Endothelial cell of hepatic sinusoid (primary cell): ENCODE data around the gene PATJ.
"Not testable (repeated sequence)": the region's sequence is repeated elsewhere in the genome, so short reads cannot be mapped to it uniquely, and the experiment has no call there.

ENCODE experiments used
- in situ Hi-C: cut with HindIII; loops from 2 replicates; pipeline ENCODE4 v1.10.0; 2017; ENCODE audit warnings: low sequenced_read_pairs

The PATJ gene

DNA sequence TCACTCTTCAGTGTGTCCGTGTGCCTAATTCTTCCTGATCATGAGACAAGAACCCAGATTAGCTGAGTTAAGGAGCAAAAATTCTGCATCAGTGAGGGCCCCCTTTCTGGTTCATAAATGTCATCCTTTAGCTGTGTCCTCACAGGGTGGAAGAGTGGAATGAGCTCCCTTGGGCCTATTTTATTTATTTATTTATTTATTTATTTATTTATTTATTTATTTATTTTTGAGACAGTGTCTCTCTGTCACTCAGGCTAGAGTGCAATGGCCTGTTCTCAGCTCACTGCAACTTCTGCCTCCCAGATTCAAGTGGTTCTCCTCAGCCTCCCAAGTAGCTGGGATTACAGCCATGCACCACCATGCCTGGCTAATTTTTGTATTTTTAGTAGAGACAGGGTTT lies 131.7 kb downstream of the PATJ start:
- in situ Hi-C loops = no loop called here

DNA sequence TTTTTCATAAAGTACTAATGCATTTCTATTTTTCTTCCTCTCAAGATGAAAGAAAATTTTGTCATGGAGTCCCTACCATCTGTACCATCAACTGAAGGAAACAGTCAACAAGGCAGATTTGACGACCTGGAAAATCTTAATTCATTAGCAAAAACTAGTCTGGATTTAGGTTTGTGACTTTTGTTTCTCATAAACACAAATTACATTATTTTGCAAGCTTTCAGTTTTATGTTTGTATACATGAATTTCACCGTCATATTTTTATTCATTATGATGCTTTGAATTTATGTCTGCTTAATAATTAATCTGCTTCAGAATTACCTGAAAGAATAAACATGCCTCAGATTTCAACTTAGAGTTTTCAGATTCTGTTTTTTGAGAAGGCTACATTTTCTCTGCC lies 132.9 kb downstream of the PATJ start:
- in situ Hi-C loops = no loop called here

DNA sequence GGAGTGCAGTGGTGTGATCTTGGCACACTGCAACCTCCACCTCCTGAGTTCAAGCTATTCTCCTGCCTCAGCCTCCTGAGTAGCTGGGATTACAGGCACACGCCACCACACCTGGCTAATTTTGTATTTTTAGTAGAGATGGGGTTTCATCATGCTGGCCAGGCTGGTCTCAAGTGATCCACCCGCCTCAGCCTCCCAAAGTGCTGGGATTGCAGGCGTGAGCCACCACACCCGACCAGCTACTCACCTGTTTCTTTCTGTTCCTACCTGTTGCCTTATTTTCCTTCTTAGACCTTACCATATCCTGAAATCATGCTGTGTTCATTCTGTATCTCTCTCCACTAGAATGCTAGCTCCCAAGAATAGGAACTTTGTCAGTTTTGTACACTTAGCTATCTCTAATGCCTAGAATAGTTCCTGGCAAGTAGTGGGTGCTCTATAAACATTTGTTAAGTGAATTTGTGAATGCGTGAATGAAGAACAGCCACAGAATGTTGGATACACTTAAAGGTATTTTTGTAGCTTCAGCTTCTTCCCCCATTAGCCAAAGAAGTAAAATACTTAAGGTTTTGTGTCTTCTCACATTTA lies 137.7 kb downstream of the PATJ start:
- in situ Hi-C loops = not testable (repeated sequence)

DNA sequence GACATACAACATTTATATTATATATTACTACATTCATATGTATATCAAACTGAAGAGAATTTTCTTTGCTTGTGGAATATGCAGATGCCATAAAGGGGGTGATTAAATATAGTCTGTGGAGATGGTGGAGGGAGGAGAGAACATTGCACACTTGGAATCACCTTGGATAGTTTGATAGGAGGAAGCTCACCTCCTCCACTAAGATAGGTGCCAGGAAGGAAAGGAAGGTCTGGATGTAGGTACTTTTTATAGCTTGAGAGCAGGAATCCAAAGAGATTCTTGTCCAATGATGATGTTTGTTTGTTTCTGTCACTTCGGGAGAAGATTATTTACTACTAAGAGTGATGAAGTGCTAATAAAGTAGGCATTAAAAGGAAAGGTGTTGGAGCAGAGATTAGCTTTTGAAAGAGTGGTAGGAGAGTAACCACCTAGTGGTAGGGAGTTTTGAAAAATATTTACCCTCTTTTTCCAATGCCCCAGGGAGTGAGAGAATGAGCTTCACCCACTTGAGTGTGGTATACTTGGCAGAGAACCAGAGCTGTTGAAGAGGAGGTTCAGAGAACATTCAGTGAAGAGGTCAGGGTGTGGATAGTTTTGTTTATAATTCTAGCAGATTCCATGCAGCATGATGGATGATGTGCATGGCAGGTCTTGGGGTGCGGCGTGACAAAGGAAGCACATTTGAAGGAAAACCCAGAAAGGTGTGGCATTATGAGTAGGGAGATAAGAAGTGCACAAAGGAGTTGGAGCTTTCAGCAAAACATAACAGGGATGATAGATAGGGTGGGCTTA lies 145.0 kb downstream of the PATJ start:
- in situ Hi-C loops = no loop called here

DNA sequence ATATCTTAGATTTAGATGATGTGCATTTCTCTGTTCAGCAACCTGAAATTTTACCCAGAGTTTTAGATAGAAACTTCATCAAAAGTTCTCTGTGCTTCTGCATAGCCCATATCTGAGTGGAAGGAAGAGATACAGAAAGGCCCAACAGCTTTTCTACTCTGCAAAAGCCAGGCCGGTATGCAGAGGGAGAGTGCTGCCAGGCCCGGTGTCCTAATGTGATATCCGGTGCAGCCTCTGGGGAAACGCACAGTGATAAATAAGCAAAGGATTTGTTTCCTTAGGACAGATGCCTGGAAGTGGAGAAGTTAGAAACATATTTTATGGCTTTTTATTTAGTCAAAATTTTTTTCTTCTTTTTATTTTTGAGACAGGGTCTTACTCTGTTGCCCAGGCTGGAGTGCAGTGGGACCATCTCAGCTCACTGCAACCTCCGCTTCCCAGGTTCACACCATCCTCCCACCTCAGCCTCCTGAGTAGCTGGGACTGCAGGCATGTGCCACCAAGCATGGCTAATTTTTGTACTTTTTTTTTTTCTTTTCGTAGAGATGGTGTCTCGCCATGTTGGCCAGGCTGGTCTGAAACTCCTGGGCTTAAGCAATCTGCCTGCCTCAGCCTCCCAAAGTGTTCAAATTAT lies 145.8 kb downstream of the PATJ start:
- in situ Hi-C loops = no loop called here

DNA sequence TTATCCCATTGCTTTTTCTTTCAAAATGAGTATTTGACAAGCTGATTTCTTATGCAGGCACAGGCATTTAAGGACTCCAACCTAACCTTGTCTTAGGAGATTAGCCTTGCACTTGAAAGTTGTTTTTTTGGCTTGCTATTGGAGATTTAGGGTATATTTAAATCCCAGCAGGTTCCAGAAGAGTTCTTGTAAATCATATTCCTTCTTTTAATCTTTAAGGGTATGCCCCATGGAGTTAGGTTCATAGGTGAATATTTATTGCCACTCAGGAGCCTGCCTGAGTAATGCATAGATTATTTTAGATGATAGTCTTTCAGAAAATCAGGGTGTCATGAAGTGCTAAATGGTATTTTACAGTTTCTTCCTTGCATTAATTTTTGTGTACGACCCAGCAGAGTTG lies 146.5 kb downstream of the PATJ start:
- in situ Hi-C loops = no loop called here

DNA sequence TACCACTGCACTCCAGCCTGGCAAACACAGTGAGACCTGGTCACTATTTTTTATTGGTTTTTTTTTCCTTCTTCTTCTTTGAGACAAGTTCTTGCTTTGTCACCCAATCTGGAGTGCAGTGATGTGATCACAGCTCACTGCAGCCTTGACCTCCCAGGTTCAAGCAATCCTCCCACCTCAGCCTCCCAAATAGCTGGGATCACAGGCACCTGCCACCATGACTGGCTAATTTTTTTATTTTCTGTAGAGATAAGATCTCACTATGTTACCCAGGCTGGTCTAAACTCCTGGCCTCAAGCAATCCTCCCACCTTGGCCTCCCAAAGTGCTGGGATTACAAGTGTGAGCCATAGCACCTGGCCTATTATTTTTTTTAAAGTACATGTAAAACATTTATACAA lies 148.2 kb downstream of the PATJ start:
- in situ Hi-C loops = not testable (repeated sequence)

DNA sequence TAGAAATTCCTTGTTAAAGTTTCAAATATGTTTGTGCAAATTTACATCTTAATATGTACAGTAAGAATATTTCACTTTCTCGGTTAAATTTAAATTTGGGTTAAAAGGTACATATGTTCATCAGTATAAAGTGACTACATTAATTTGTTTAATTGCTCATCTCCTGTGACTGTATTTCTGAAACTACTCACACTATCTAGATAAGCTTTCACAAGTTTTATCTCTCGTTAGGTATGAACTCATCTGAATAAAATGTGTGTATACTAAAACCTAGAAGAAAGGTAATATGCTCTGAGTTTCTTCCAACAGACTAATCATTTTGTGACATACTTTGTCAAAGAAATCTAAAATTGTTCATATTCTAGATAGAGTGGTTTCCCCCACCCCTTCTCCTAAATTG lies 150.7 kb downstream of the PATJ start:
- in situ Hi-C loops = no loop called here

DNA sequence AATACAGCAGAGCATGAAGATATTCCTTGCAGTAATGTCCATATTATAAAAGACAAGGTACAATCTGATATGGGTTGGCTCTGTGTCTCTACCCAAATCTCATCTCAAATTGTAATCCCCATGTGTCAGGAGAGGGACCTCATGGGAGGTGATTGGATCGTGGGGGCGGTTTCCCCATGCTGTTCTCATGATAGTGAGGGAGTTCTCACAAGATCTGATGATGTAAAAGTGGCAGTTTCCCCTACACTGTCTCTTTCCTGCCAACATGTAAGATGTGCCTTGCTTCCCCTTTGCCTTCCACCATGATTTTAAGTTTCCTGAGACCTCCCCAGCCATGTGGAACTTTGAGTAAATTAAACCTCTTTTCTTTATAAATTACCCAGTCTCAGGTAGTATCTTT lies 152.0 kb downstream of the PATJ start:
- in situ Hi-C loops = not testable (repeated sequence)

DNA sequence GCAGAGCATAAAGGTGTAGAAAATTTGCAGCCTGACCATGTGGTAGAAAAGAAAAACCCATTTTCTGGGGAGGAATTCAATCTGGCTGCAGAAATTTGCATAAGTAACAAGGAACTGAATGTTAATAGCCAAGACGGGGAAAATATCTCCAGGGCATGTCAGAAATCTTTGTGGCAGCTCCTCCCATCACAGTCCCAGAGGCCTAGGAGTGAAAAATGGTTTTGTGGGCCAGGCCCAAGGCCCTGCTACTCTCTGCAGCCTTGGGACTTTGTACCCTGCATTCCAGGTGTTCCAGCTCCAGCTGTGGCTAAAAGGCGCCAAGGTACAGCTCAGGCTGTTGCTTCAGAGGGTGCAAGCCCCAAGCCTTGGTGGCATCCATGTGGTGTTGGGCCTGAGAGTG lies 152.9 kb downstream of the PATJ start:
- in situ Hi-C loops = no loop called here

DNA sequence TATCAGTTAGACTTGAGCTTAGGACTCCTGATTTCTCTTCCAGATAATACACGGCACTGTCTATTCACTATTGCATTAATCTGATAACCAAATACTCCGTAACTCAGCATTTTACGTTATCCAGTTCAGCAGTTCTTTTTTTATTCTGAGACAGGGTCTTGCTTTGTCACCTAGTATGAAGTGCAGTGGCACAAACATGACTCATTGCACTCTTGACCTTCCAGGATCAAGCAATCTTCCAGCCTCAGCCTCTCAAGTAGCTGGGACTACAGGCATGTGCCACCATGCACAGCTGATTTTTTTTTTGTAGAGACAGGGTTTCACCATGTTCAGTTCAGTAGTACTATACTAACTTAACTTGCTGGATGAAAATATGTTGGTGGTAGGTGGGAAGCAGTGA lies 156.4 kb downstream of the PATJ start:
- in situ Hi-C loops = no loop called here

DNA sequence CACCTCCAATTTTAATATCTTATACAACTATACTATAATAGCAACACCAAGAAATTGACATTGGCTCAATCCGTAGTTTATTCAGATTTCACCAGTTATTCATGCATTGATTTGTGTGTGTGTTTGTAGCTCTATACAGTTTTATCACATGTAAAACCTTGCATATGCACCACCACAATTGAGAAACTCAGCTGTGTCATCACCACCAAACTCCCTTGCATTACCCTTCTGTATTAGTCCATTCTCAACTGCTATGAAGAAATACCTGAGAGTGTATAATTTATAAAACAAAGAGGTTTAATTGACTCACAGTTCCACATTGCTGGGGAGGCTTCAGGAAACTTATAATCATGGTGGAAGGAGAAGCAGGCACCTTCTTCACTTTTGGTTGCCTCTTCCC lies 162.1 kb downstream of the PATJ start:
- in situ Hi-C loops = no loop called here

DNA sequence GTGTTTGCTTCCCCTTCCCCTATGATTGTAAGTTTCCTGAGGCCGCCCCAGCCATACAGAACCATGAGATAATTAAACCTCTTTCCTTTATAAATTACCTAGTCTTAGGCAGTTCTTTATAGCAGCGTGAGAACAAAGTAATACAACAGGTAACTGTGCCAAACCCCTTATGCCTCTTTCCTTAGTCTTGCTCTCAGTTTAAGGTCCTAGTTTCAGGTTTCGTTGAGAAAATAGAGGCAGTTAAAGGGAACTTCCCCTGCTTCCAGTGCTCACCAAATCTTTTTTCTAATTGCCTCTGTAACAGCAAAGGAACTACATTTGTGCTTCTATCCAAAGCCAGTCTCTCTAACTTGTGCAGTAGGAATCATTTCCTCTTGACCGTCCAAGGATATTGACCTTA lies 164.8 kb downstream of the PATJ start:
- in situ Hi-C loops = no loop called here

DNA sequence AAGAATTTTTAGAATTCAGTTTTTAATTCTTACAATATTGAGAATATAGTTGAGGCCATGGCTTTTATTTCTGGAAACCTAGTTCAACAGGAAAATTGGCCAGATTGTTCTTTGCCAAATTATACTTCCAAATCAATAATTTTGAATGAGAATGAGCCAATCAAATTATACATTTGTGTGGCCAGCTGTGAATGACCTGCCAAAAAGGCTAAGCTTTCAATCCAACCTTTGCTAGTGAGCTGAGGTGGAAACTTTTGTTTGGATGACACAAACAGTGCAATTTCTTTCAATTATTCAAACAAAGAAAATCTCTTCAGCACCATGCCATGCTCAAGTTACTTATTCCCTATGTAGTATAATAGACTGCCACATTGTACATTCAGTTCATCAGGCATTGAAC lies 167.8 kb downstream of the PATJ start:
- in situ Hi-C loops = no loop called here

DNA sequence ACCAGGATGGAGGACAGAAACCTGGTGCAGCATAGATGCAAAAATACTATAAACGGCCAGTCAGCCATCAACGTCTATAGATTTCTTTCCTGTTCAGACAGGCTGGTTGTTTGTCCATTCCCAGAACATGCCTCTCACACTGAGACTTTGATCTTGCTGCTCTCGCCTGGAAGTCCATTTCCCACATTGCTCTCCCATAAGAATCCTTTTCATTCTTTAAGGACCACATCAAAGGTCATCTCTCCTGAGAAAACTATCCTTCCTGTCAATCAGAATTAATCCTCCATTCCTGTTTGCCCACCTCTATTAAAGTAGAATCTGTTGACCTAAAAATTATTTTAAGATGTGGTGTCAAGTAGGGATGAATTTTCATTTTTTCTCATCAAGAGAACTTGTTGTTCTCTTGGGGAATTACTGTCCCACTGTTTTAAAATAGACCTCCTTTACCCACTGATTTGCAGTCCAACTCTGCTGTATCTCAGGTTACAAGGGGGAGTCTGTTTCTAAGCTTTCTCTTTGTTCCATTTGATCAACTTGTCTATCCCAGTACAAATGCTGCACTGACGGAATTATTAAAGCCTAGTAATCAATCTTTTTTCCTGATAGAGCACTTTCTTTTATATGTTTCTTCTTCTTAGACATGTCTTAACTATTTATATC lies 172.7 kb downstream of the PATJ start:
- in situ Hi-C loops = no loop called here

DNA sequence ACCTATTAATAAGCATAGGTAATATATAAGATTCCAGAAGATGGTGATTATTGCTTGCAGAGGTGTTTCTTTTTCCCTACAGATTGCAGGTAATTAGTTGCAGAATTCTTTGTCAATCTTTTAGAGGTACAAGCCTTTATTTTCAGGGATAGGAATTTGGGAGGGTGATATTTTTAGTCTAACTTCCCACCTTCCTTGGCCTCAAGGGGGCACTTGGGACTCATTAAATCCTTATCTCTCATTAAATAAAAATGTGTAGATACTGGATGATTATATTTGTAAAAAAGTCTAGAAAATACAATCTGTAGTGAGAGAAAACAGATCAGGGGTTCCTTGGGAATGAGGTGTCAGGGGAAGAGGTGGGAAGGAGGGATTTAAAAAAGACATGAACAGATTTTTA lies 179.2 kb downstream of the PATJ start:
- in situ Hi-C loops = no loop called here

DNA sequence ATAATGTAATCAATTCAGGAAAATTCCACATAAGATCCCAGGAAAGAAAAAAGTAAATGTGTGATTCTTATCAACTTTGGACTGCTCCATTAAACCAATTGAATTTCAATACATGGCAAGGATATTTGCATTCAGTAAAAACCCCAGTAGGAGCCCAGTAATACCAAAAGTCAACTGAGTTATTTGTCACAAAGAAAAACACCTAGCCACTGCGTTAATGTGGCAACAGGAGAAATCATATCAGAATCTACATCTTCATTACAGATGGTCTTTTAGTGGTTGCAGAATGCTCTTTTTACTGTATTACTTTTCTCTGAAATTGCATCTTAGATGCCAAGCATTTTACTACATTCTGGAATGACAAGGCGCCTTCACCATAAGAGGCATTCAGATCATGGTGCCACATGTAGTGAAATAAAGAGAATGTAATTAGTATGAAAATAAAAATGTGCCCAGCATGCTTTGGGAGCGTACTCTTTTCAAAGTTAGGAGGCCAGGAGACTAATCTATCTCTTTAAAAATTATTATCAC lies 180.7 kb downstream of the PATJ start:
- in situ Hi-C loops = no loop called here

DNA sequence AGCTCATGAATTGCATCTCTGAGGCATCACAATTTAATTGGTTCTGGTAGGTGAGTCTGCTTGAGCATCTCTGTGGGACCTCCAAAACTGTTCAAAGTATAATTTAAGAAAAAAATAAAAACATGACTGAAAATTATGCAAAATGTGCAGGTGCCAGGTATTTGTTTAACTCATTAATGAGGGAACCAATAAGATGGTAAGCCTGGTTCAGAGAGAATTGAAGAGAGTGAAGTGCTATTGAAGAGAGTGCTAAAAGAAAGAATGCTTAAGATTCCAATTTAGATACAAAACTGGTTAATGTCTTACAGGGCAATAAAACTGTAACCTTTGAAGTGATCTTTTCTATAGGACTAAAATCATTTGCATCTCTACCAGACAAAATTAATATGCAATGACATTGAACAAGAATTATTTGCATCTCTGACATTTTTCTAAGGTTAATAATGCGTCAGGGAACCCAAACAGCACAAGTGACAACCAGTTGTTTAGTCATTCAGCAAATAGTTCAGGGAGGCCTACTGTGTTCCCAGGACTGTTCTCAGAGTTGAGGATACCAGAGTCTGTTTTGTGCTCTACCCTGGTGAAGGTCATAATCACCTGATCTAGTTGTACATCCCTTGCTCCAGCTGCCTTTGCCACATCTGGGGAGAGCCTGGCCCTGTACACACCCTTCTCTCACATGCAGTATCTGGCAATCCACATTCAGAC lies 183.5 kb downstream of the PATJ start:
- in situ Hi-C loops = no loop called here

DNA sequence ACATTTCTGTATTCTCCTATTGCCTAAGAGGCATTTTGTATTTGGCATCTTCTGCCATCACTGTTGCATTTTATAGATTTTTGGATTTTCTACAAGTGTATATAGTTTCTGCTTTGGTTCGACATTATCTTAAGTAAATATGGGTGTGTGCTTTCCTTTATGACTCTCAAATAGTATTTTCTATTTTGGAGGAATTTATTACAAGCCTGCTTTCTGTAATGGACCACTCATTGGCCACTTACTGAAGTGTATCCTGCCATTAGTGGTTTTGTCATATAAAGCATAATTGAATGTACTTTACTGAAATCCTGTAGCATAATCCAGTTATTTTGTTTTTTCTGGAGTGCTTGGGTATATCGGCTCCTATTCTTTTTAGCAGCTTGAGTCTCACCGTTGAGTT lies 184.3 kb downstream of the PATJ start:
- in situ Hi-C loops = no loop called here

DNA sequence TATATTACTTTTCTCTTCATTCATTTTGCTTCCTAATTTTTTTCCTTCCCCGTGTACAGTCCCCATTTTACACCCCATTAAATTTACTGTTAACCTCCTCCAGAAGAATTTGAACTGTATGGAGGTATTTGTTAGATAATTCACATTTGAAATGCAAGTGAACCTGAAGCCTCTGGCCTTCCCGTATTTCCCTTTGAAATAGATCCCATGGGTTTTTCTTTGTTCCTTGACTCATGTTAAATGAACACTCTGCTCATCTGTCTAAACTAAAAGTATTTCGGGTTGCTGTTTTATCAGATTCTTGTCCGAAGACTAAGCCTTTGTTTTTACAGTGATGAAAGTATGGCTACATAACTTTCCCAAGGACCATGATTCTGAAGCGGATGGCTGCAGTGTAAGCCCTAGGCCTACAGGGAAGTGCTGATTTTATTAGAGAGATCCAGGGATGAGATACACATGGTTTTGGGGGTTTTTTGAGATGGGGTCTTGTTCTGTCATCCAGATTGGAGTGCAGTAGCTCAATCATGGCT lies 187.9 kb downstream of the PATJ start:
- in situ Hi-C loops = no loop called here
